ENCODE measurements around the gene RBM18. TPM values are rescaled to one million over a fixed set of nuclear protein-coding genes. Genes with fewer than 3 reads are reported as not detected.

Gene RBM18
- total RNA-seq, 1 experiment from 2014 or later = 19.2 TPM

DNA sequence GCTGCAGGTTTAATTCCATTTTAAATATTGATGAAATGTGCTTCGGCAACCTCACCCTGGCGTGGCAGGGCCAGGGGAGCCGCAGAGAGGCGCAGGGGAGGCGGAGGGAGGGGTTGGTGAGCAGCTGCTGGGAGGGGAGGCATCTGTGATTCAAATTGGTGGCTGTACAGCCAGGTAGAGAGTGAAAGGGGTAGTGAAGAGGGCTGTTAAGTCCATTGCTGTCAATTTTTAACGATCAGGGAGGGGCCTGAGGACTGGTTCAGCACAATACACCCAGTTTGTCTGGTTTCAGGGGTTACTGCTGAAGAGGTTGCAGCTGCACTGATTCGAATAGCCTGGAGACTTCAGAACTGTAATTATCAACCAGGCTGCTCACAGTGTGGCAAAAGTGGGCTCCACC is 67.2 kb downstream of the RBM18 start:
- DNase-seq (ENCODE audit: low read depth, low spot score) (no peak), ATAC-seq (no peak)
- intact Hi-C loops (cut with micrococcal nuclease; ENCODE audit: unreplicated experiment) (no loop called here), in situ Hi-C loops (cut with HindIII; ENCODE audit: low pct_unique_long_range_greater_than_20kb, low sequenced_read_pairs) (no loop called here)
- H3K9me3 ChIP-seq (ENCODE audit: control insufficient read depth, insufficient read depth, low read depth, low read length) = no peaks in the 10 kb centered on the region
- no peaks in the 10 kb centered on the region for H3K36me3 ChIP-seq (ENCODE audit: control insufficient read depth, insufficient read depth, low read length)
- BruUV-seq (replicated peaks) = no TSS peak
- no peaks in the 10 kb centered on the region for H3K4me1 ChIP-seq (ENCODE audit: control insufficient read depth, insufficient read depth, low read length)
- no peak for TF ChIP-seq TCF7L2 (IDR thresholded peaks at IDR 0.05; ENCODE audit: low read depth, low read length)
- no peak for TF ChIP-seq POLR2AphosphoS5 (IDR thresholded peaks at IDR 0.05; ENCODE audit: low read depth, low read length)
- TF ChIP-seq SIN3A (IDR thresholded peaks at IDR 0.05; ENCODE audit: borderline replicate concordance, insufficient read depth, low read depth, low read length) = no peak
- TF ChIP-seq, protein P1, sequence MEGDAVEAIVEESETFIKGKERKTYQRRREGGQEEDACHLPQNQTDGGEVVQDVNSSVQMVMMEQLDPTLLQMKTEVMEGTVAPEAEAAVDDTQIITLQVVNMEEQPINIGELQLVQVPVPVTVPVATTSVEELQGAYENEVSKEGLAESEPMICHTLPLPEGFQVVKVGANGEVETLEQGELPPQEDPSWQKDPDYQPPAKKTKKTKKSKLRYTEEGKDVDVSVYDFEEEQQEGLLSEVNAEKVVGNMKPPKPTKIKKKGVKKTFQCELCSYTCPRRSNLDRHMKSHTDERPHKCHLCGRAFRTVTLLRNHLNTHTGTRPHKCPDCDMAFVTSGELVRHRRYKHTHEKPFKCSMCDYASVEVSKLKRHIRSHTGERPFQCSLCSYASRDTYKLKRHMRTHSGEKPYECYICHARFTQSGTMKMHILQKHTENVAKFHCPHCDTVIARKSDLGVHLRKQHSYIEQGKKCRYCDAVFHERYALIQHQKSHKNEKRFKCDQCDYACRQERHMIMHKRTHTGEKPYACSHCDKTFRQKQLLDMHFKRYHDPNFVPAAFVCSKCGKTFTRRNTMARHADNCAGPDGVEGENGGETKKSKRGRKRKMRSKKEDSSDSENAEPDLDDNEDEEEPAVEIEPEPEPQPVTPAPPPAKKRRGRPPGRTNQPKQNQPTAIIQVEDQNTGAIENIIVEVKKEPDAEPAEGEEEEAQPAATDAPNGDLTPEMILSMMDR (IDR thresholded peaks at IDR 0.05) = no peak
- TF ChIP-seq REST (IDR thresholded peaks at IDR 0.05; ENCODE audit: insufficient read depth in 1 of 2, low read depth in 2 of 2, low read length in 1 of 2) = no peak
- H3K27me3 ChIP-seq (ENCODE audit: control insufficient read depth, insufficient read depth, low read length) = no peaks in the 10 kb centered on the region
- CTCF ChIA-PET = no interaction called here
- POLR2A ChIA-PET = no interaction called here
- no peak overlapping the region for H3K27ac ChIP-seq (ENCODE audit: low read length)
- no peak overlapping the region for H3K4me3 ChIP-seq (ENCODE audit: low read depth in 2 of 2, low read length in 2 of 2)

GRCh38 chr9:122195875-122196274 is 68.8 kb downstream of the RBM18 start:
- intact Hi-C loops (cut with micrococcal nuclease; ENCODE audit: unreplicated experiment) (no loop called here), in situ Hi-C loops (cut with HindIII; ENCODE audit: low pct_unique_long_range_greater_than_20kb, low sequenced_read_pairs) (no loop called here)
- BruUV-seq (replicated peaks) = no TSS peak
- DNase-seq (ENCODE audit: low read depth, low spot score) = no peak
- H3K4me1 ChIP-seq (ENCODE audit: control insufficient read depth, insufficient read depth, low read length) = no peaks in the 10 kb centered on the region
- no peak overlapping the region for H3K27ac ChIP-seq (ENCODE audit: low read length)
- TF ChIP-seq TCF7L2 (IDR thresholded peaks at IDR 0.05; ENCODE audit: low read depth, low read length) = no peak
- TF ChIP-seq REST (IDR thresholded peaks at IDR 0.05; ENCODE audit: insufficient read depth in 1 of 2, low read depth in 2 of 2, low read length in 1 of 2) = no peak
- no peak for ATAC-seq
- H3K4me3 ChIP-seq (ENCODE audit: low read depth in 2 of 2, low read length in 2 of 2) = no peak overlapping the region
- H3K9me3 ChIP-seq (ENCODE audit: control insufficient read depth, insufficient read depth, low read depth, low read length) = no peaks in the 10 kb centered on the region
- POLR2A ChIA-PET = no interaction called here
- H3K36me3 ChIP-seq (ENCODE audit: control insufficient read depth, insufficient read depth, low read length) = no peaks in the 10 kb centered on the region
- CTCF ChIA-PET = no interaction called here
- no peaks in the 10 kb centered on the region for H3K27me3 ChIP-seq (ENCODE audit: control insufficient read depth, insufficient read depth, low read length)

Measured in Panc1 (cell line).